ENCODE measurements around the gene MLLT1.

MLLT1 gene

GRCh38 chr19:6238643-6239281 lies 41.0 kb downstream of the MLLT1 start:
- DNase-seq (ENCODE audit: low spot score), result no peak

GRCh38 chr19:6238256-6238642 lies 41.5 kb downstream of the MLLT1 start:
- no peak for DNase-seq (ENCODE audit: low spot score)
- no peak for TF ChIP-seq CTCF (IDR thresholded peaks at IDR 0.05; ENCODE audit: extremely low read depth, missing control alignments)

More at GRCh38 chr19:6238643-6239281, 41.0 kb downstream of the MLLT1 start:
- TF ChIP-seq CTCF (IDR thresholded peaks at IDR 0.05; ENCODE audit: extremely low read depth, missing control alignments), result no peak

GRCh38 chr19:6236310-6237291 lies 43.2 kb downstream of the MLLT1 start:
- no peak for TF ChIP-seq CTCF (IDR thresholded peaks at IDR 0.05; ENCODE audit: extremely low read depth, missing control alignments)
- DNase-seq (ENCODE audit: low spot score), result no peak

- TF ChIP-seq CTCF (IDR thresholded peaks at IDR 0.05; ENCODE audit: extremely low read depth, missing control alignments), result no peak
- DNase-seq (ENCODE audit: low spot score), result no peak
Measured at GRCh38 chr19:6235031-6235951, 44.5 kb downstream of the MLLT1 start.

GRCh38 chr19:6234527-6234926 lies 45.2 kb downstream of the MLLT1 start:
- TF ChIP-seq CTCF (IDR thresholded peaks at IDR 0.05; ENCODE audit: extremely low read depth, missing control alignments), result no peak
- DNase-seq (ENCODE audit: low spot score), result no peak

GRCh38 chr19:6233827-6234511 lies 45.8 kb downstream of the MLLT1 start:
- TF ChIP-seq CTCF (IDR thresholded peaks at IDR 0.05; ENCODE audit: extremely low read depth, missing control alignments), result no peak
- DNase-seq (ENCODE audit: low spot score), result no peak
